SK-N-SH (cell line): ENCODE results near the gene ETV3. TPM values are rescaled to one million over a fixed set of nuclear protein-coding genes. Genes with fewer than 3 reads are reported as not detected.

Experiments
- CTCF ChIA-PET: fragments of 300-600, 350-600 bp; formaldehyde crosslinking; extraction: SDS; loops from one replicate; lab custom pipeline; 2021; lab: Yijun Ruan, JAX
- POLR2A ChIA-PET: fragments of 350-600 bp; sonication (Branson Sonifier 250); formaldehyde crosslinking; extraction: SDS; loops from one replicate; lab custom pipeline; 2020; ENCODE audit warnings: antibody characterized with exemption, inconsistent platforms; lab: Yijun Ruan, JAX
- DNase-seq: peaks from one replicate; pipeline ENCODE4 v3.0.0; 2012
- H2AFZ ChIP-seq: fragments of 200-600 bp; sonication (generic); 2 replicates; pipeline ENCODE4 v1.8.1; 2016; ENCODE audit warnings: antibody characterized with exemption, mild to moderate bottlenecking, low read depth
- H3F3A ChIP-seq: fragments of 200-600 bp; sonication (generic); replicated peaks from 2 replicates; pipeline ENCODE3; 2016; ENCODE audit warnings: antibody characterized with exemption, mild to moderate bottlenecking; ENCODE audit not compliant: insufficient read depth
- H3K27ac ChIP-seq, 2 experiments: fragments of 200-500 bp in 1 of 2; fragments of 200-600 bp in 1 of 2; sonication (Bioruptor generic) in 1 of 2; sonication (generic), shearing (Covaris generic) in 1 of 2; 2 replicates each; pipeline versions ENCODE4 v1.5.1 to v1.6.1; 2014 to 2016; ENCODE audit warnings: low read depth in 2 of 2, inconsistent platforms in 1 of 2, low read length in 1 of 2, mild to moderate bottlenecking in 1 of 2, mixed read lengths in 1 of 2
- H3K27me3 ChIP-seq: fragments of 200-600 bp; sonication (generic), shearing (Covaris generic); 2 replicates; pipeline ENCODE4 v1.6.1; 2016; ENCODE audit warnings: mixed run types; ENCODE audit not compliant: insufficient read depth
- H3K36me3 ChIP-seq, 2 experiments: fragments of 200-500 bp in 1 of 2; fragments of 200-600 bp in 1 of 2; sonication (Bioruptor generic) in 1 of 2; sonication (generic) in 1 of 2; replicated peaks in 1 of 2; 2 replicates each; pipeline versions ENCODE3 to v1.5.1; 2014 to 2016; ENCODE audit warnings: low read length in 1 of 2, mild to moderate bottlenecking in 1 of 2; ENCODE audit not compliant: insufficient read depth in 2 of 2, control insufficient read depth in 1 of 2
- H3K4me1 ChIP-seq, 2 experiments: fragments of 200-500 bp in 1 of 2; fragments of 200-600 bp in 1 of 2; sonication (Bioruptor generic) in 1 of 2; sonication (generic), shearing (Covaris generic) in 1 of 2; 2 replicates each; pipeline versions ENCODE4 v1.5.1 to v1.6.1; 2014 to 2016; ENCODE audit warnings: low read depth in 1 of 2, low read length in 1 of 2, mixed run types in 1 of 2; ENCODE audit not compliant: insufficient read depth in 2 of 2, control insufficient read depth in 1 of 2
- H3K4me2 ChIP-seq: fragments of 200-600 bp; sonication (generic), shearing (Covaris generic); 2 replicates; pipeline ENCODE4 v1.6.1; 2017; ENCODE audit warnings: mixed run types
- H3K4me3 ChIP-seq, 2 experiments: fragments of 200-500 bp in 1 of 2; fragments of 200-600 bp in 1 of 2; sonication (Bioruptor generic) in 1 of 2; sonication (generic), shearing (Covaris generic) in 1 of 2; 2 replicates each; pipeline versions ENCODE4 v1.5.1 to v1.8.1; 2014 to 2016; ENCODE audit warnings: low read depth in 2 of 2, inconsistent platforms in 1 of 2, low read length in 1 of 2, mild to moderate bottlenecking in 1 of 2, mixed read lengths in 1 of 2, moderate library complexity in 1 of 2
- H3K79me2 ChIP-seq: fragments of 200-600 bp; sonication (generic); 2 replicates; pipeline ENCODE4 v1.8.1; 2017; ENCODE audit warnings: mild to moderate bottlenecking; ENCODE audit not compliant: insufficient read depth
- H3K9ac ChIP-seq: fragments of 200-600 bp; sonication (generic); 2 replicates; pipeline ENCODE4 v1.6.1; 2017; ENCODE audit warnings: mixed run types
- H3K9me2 ChIP-seq: fragments of 200-600 bp; sonication (generic); 2 replicates; pipeline ENCODE4 v1.6.1; 2017; ENCODE audit warnings: mixed run types
- H3K9me3 ChIP-seq: fragments of 200-600 bp; sonication (generic); 2 replicates; pipeline ENCODE4 v1.6.1; 2017; ENCODE audit warnings: mixed run types, mild to moderate bottlenecking, moderate library complexity
- H4K20me1 ChIP-seq: fragments of 200-600 bp; sonication (generic); 2 replicates; pipeline ENCODE4 v1.6.1; 2017; ENCODE audit warnings: mild to moderate bottlenecking, mixed run types; ENCODE audit not compliant: insufficient read depth
- CHD2 ChIP-seq: fragments of 150-350 bp; IDR thresholded peaks from 2 replicates; pipeline ENCODE4 v1.6.1; 2018; ENCODE audit warnings: low read length; ENCODE audit not compliant: partially characterized antibody
- EP300 ChIP-seq, 2 experiments: IDR thresholded peaks; 2 replicates each; pipeline versions ENCODE4 v1.4.0 to v1.6.1; 2012; ENCODE audit warnings: borderline replicate concordance in 1 of 2, low read depth in 1 of 2, low read length in 1 of 2
- EZH2phosphoT487 ChIP-seq: fragments of 200-600 bp; sonication (generic); IDR thresholded peaks from 2 replicates; pipeline ENCODE4 v1.6.1; 2017; ENCODE audit warnings: low read depth, mixed run types, mild to moderate bottlenecking, antibody characterized with exemption, moderate library complexity, borderline replicate concordance
- FOSL2 ChIP-seq: IDR thresholded peaks from 2 replicates; pipeline ENCODE4 v1.4.0; 2012; ENCODE audit warnings: low read depth, mild to moderate bottlenecking, moderate library complexity, borderline replicate concordance
- GATA2 ChIP-seq: sonication (generic); formaldehyde crosslinking; IDR thresholded peaks from 2 replicates; pipeline ENCODE4 v1.5.0; 2020; ENCODE audit warnings: mild to moderate bottlenecking, missing genetic modification reagents
- JUND ChIP-seq: IDR thresholded peaks from 2 replicates; pipeline ENCODE4 v1.4.0; 2012
- MEF2A ChIP-seq: IDR thresholded peaks from 2 replicates; pipeline ENCODE4 v1.4.0; 2012; ENCODE audit warnings: low read depth, borderline replicate concordance
- NFIC ChIP-seq: IDR thresholded peaks from 2 replicates; pipeline ENCODE4 v1.4.0; 2012; ENCODE audit warnings: borderline replicate concordance
- NRF1 ChIP-seq: IDR thresholded peaks from 2 replicates; pipeline ENCODE4 v1.6.1; 2012; ENCODE audit warnings: low read depth, mild to moderate bottlenecking, low read length
- POLR2AphosphoS5 ChIP-seq: IDR thresholded peaks from 2 replicates; pipeline ENCODE4 v1.6.1; 2012; ENCODE audit warnings: low read depth, low read length
- RAD21 ChIP-seq: IDR thresholded peaks from 2 replicates; pipeline ENCODE4 v1.6.1; 2012; ENCODE audit warnings: mild to moderate bottlenecking, low read length
- RCOR1 ChIP-seq: fragments of 150-350 bp; IDR thresholded peaks from 2 replicates; pipeline ENCODE4 v1.6.1; 2017; ENCODE audit warnings: antibody characterized with exemption, low read length
- RXRA ChIP-seq: IDR thresholded peaks from 2 replicates; pipeline ENCODE4 v1.4.0; 2012; ENCODE audit warnings: low read depth, mild to moderate bottlenecking, borderline replicate concordance
- TCF12 ChIP-seq: IDR thresholded peaks from 2 replicates; pipeline ENCODE4 v1.4.0; 2012
- WGBS: methylation state at CpG from one replicate; pipeline ENCODE4 v1.1.6; 2017; ENCODE audit warnings: low lambda C conversion rate; 5-methylcytosine and 5-hydroxymethylcytosine counted together
- polyA plus RNA-seq, 3 experiments: library from polyadenylated mRNA; depleted of rRNA; stranded (reverse); fragments of >200 nt; gene quantifications; 2 replicates each; pipeline ENCODE4 v1.2.3, GENCODE V29; 2012
- TF ChIP-seq, protein P1 (sequence below): fragments of 150-350 bp; IDR thresholded peaks from 2 replicates; pipeline ENCODE4 v1.6.1; 2017; ENCODE audit warnings: antibody characterized with exemption, low read length, low read depth, borderline replicate concordance
- TF ChIP-seq, protein P2 (sequence below): fragments of 150-350 bp; IDR thresholded peaks from 2 replicates; pipeline ENCODE4 v1.6.1; 2016; ENCODE audit warnings: mild to moderate bottlenecking, low read depth, low read length
- TF ChIP-seq, protein P3 (sequence below): fragments of 200-600 bp; sonication (generic); IDR thresholded peaks from 2 replicates; pipeline ENCODE4 v1.6.1; 2017; ENCODE audit warnings: antibody characterized with exemption, mild to moderate bottlenecking, moderate library complexity

Gene ETV3
- polyA plus RNA-seq, 1 of the 3 experiments (the other 2 are of a cell fraction) = 5.4 TPM

- Histone ChIP-seq H2AFZ (no peak overlapping the region), H3K4me2 (no peak overlapping the region), H4K20me1 (no peaks in the 10 kb centered on the region), H3K9me3 (no peaks in the 10 kb centered on the region), H3K4me1 (peaks cover 6 to 16% of the 10 kb centered on the region in 2 experiments; a peak in 3 of 4 replicates), H3K27ac (no peak overlapping the region), H3K9me2 (no peaks in the 10 kb centered on the region), H3K4me3 (no peak overlapping the region), H3F3A (peaks cover 15% of the 10 kb centered on the region), H3K36me3 (no peaks in the 10 kb centered on the region), H3K27me3 (no peaks in the 10 kb centered on the region), H3K9ac (no peak overlapping the region), H3K79me2 (0 out of 2 replicates have a peak, but pooled peaks cover under 1% of the 10 kb centered on the region)
- TF ChIP-seq GATA2 (CRISPR knock-in tag) (no peak), FOSL2 (no peak), RAD21 (no peak), RXRA (no peak), NRF1 (no peak), CHD2 (no peak), EP300 (IDR thresholded peaks at IDR 0.05; ENCODE audit: borderline replicate concordance in 1 of 2, low read depth in 1 of 2, low read length in 1 of 2) (no peak), POLR2AphosphoS5 (no peak), JUND (no peak), NFIC (no peak), TCF12 (no peak), EZH2phosphoT487 (no peak), RCOR1 (no peak), MEF2A (no peak)
- TF ChIP-seq, protein P1, sequence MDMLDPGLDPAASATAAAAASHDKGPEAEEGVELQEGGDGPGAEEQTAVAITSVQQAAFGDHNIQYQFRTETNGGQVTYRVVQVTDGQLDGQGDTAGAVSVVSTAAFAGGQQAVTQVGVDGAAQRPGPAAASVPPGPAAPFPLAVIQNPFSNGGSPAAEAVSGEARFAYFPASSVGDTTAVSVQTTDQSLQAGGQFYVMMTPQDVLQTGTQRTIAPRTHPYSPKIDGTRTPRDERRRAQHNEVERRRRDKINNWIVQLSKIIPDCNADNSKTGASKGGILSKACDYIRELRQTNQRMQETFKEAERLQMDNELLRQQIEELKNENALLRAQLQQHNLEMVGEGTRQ = no peak
- TF ChIP-seq, protein P2, sequence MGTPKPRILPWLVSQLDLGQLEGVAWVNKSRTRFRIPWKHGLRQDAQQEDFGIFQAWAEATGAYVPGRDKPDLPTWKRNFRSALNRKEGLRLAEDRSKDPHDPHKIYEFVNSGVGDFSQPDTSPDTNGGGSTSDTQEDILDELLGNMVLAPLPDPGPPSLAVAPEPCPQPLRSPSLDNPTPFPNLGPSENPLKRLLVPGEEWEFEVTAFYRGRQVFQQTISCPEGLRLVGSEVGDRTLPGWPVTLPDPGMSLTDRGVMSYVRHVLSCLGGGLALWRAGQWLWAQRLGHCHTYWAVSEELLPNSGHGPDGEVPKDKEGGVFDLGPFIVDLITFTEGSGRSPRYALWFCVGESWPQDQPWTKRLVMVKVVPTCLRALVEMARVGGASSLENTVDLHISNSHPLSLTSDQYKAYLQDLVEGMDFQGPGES = no peak
- TF ChIP-seq, protein P3, sequence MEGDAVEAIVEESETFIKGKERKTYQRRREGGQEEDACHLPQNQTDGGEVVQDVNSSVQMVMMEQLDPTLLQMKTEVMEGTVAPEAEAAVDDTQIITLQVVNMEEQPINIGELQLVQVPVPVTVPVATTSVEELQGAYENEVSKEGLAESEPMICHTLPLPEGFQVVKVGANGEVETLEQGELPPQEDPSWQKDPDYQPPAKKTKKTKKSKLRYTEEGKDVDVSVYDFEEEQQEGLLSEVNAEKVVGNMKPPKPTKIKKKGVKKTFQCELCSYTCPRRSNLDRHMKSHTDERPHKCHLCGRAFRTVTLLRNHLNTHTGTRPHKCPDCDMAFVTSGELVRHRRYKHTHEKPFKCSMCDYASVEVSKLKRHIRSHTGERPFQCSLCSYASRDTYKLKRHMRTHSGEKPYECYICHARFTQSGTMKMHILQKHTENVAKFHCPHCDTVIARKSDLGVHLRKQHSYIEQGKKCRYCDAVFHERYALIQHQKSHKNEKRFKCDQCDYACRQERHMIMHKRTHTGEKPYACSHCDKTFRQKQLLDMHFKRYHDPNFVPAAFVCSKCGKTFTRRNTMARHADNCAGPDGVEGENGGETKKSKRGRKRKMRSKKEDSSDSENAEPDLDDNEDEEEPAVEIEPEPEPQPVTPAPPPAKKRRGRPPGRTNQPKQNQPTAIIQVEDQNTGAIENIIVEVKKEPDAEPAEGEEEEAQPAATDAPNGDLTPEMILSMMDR = no peak
- WGBS = 79% methylated on average over 3 of the region's 3 CpGs
- ChIA-PET POLR2A (no interaction called here), CTCF (interaction anchor here (1.0 to 15.8 kb wide), 3 partner anchors 11 to 341 kb away, joined by 3 to 194 read pairs (median 57); no protein-coding TSS in a partner anchor)
- no peak for DNase-seq
These were observed 4.7 kb upstream of the ETV3 start for GRCh38 chr1:157142765-157143423.
